Epithelial cell of esophagus (primary cell): ENCODE measurements around the gene PVR.

Source experiments
- DNase-seq: peaks from one replicate; pipeline ENCODE4 v3.0.0; 2010; ENCODE audit warnings: low read depth
- H3K4me3 ChIP-seq: 2 replicates; pipeline ENCODE4 v1.5.1; 2011; ENCODE audit warnings: mild to moderate bottlenecking, low read length, control low read depth
- CTCF ChIP-seq: IDR thresholded peaks from 2 replicates; pipeline ENCODE4 v1.5.1; 2011; ENCODE audit warnings: low read depth, mild to moderate bottlenecking, low read length, control low read depth, inconsistent platforms; ENCODE audit not compliant: insufficient read depth; ENCODE audit errors: missing control alignments

Gene PVR

GRCh38 chr19:44602081-44602480, 41.6 kb upstream of the PVR start:
- peak; percentile 87 for DNase-seq

GRCh38 chr19:44603201-44603945, 40.3 kb upstream of the PVR start:
- DNase-seq = peak; percentile 73
- H3K4me3 ChIP-seq = no peak overlapping the region
- TF ChIP-seq CTCF = no peak

More at GRCh38 chr19:44602081-44602480, 41.6 kb upstream of the PVR start:
- TF ChIP-seq CTCF = no peak
- no peak overlapping the region for H3K4me3 ChIP-seq

- TF ChIP-seq CTCF = no peak
- no peak overlapping the region for H3K4me3 ChIP-seq
- no peak for DNase-seq
Observed at GRCh38 chr19:44604241-44604640, 39.5 kb upstream of the PVR start.

- H3K4me3 ChIP-seq = no peak overlapping the region
- no peak for DNase-seq
- no peak for TF ChIP-seq CTCF
Observed at GRCh38 chr19:44605547-44605946, 38.2 kb upstream of the PVR start.

- DNase-seq = peak; percentile 76
- TF ChIP-seq CTCF = no peak
Observed at GRCh38 chr19:44607049-44607448, 36.7 kb upstream of the PVR start.

GRCh38 chr19:44607917-44608316, 35.8 kb upstream of the PVR start:
- TF ChIP-seq CTCF = no peak
- DNase-seq = no peak
- H3K4me3 ChIP-seq = no peak overlapping the region

More at GRCh38 chr19:44607049-44607448, 36.7 kb upstream of the PVR start:
- no peak overlapping the region for H3K4me3 ChIP-seq

- peak; percentile 70 for DNase-seq
- TF ChIP-seq CTCF = no peak
- no peak overlapping the region for H3K4me3 ChIP-seq
Observed at GRCh38 chr19:44608391-44608821, 35.3 kb upstream of the PVR start.
